CD4-positive, alpha-beta T cell treated with Interleukin-10 for 1 hour (primary cell): ENCODE data around the gene TTC22.

Experiments
- DNase-seq: peaks from one replicate; pipeline ENCODE4 v3.0.0-alpha.2; 2020

TTC22 gene

DNA sequence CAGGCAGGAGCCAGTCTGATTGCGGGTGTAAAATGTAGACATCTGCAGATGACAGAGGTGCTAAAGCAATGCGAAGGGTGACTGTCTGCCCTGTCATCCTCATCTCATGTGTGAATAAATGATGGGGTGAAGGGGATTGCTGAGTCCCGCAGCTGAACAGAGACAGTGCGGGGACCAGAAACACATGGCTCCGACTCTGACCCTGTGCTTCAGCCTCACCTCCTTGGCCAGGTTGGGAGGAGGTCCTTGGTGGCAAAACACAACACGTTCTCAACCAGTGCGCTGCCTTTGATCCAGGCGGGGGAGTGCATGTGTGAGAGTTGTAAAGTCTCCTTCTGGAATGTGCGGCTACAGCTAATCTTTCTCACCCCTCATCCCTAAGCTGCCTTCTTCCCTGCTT, 32.0 kb upstream of the TTC22 start:
- DNase-seq: no peak

DNA sequence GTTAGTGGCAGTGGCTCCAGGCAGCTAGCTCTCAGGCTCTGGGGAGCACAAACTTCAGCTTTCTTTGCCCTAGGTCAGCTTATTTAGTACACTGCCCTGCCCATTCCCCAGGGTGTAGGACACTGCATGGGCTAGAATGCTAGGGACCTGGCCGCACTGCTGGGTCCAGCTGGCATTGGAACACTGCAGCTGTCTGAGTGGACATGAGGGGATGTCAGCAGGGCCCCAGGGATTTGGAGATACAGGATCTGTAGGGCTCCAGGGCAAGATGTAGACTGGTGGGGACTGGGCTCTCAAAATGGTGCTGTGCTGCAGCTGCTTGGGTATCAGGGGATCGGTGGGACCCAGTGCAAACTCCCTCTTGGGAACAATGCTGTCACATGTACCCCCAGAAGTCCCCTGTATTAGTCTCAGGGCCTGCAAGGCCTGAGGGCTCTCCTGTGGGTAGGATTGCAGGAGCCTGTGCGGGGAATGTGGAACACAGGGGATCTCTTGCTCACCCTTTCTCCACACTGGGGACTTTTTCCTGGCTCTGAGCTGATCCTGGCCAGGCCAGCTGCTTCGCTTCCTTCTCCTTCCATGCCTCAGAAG, 25.2 kb upstream of the TTC22 start:
- no peak for DNase-seq

DNA sequence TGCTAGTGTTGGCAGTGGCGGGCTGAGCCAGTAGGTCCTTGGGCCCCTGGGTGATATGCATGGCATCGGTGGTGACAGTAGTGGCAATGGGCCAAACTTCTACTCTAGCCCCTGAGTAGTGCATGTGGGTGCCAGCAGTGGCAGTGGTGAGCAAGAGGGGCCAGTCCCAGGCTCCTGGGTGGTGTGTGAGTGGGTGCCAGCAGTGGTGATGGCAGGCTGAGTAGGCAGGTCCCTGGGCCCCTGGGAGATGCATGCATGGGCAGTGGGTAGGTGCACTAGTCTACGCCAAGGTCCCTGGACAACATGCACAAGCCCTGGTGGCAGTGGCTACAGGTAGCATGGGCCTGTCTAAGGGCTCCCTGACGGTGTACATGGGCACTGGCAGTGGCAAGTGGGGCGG, 24.6 kb upstream of the TTC22 start:
- no peak for DNase-seq

DNA sequence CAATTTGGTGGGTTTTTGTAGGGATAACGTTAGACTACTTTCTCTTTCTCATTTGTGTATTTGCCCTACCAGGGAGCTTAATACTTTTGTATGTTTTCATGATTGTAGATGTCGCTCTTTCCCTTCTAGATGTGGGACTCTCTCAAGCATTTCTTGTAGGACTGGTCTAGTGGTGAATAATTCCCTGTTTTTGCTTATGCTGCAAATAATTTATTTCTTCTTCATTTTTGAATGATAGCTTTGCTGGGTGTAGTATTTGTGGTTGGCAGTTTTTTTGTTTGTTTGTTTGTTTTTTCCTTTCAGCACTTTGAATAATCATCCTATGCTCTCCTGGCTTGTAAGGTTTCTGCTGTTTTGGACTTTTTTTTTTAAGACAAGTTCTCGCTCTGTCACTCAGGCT, 22.5 kb upstream of the TTC22 start:
- DNase-seq: no peak

DNA sequence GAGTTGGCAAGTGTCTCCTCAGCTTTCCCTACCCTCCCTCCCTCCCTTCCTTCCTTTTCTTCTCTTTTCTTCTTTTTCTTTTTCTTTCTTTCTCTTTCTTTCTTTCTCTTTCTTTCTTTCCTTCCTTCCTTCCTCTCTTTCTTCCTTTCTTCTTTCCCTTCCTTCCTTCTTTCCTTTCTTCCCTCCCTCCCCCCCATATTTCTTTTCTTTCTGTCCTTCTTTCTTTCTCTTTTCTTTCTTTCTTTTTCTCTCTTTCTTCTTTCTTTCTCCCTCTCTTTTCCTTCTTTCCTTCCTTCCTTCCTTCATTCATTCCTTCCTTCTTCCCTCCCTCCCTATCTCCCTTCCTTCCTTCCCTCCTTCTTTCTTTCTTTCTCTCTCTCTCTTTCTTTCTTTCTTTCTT, 18.6 kb upstream of the TTC22 start:
- no peak for DNase-seq

DNA sequence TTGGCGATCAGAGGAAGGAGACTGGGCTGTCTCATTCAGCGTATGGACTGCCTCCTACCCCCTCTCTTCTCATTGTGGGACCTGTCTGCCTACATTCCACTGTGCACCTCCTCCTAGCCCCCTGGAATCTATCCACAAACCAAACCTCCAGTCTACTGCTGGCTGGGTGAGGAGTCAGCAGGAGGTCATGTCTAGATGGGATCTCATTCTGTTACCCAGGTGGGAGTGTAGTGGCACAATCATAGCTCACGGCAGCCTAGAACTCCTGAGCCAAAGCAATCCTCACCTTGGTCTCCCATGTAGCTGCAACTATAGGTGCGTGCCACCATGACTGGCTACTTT, 18.0 kb upstream of the TTC22 start:
- DNase-seq: no peak

DNA sequence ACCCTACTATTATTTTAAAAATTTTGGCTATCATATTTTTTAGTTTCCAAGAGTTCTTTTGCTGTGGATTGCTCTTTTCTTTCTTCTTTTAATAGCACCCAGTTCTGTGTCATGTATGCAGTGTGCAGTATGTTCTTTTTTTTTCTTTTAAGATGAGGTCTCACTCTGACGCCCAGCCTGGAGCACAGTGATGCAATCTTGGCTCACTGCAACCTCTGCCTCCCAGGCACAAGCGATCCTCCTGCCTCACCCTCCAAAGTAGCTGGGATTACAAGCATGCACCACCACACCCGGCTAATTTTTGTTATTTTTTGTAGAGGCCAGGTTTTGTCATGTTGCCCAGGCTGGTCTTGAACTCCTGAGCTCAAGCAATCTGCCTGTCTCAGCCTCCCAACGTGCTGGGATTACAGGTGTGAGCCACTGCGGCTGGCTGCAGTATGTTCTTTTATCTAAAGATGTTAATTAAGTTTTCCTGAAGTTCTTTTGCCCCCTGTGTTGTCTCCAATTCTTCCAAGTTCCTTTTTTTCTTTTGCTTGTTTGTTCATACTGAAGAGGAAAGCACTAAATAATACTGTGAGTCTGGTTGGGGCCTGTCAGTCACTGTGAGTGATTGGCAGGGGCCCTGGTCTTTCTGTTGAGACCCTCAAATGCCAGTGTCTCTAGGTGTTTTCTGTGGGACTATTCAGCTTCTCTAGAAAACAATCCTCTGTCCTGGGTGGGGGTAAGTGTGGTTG, 17.5 kb upstream of the TTC22 start:
- no peak for DNase-seq

DNA sequence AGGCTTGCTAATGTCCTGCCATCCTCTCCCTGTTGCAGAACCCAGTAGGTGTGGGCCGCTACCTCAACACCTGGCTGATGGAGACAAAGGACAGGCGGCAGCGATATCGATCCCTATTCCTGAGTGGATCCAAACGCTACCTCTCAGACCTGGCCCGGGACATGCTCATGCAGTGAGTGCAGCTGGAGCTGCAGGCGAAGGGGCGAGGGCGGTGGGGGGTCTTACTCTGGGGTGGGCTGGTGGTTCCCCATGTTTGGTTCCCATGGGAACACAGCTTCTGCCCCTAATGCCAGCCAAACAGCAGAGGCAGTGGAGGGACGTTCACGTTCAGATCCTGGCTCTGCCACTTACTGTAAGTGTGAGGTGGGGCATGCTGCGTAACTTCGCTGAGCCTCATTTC, 15.8 kb upstream of the TTC22 start:
- no peak for DNase-seq

DNA sequence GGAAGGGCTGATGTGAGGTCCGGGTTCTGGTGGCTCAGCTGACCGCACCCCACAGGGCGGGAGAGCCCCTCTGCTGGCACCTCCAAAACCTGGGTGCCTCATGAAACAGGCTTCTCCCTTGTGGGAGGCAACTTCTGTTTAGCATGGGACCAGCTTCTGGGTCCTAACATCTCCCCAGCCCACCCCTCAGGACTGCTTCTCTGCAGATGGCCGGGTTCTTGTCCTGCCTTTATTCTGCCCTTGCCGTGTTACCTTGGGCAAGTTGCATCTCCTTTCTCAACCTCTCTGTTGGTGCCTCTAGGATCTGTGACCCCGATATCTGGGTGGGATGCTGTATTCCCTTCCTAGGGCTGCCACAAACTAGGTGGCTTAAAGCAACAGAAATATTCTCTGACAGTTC, 15.0 kb upstream of the TTC22 start:
- DNase-seq: no peak

DNA sequence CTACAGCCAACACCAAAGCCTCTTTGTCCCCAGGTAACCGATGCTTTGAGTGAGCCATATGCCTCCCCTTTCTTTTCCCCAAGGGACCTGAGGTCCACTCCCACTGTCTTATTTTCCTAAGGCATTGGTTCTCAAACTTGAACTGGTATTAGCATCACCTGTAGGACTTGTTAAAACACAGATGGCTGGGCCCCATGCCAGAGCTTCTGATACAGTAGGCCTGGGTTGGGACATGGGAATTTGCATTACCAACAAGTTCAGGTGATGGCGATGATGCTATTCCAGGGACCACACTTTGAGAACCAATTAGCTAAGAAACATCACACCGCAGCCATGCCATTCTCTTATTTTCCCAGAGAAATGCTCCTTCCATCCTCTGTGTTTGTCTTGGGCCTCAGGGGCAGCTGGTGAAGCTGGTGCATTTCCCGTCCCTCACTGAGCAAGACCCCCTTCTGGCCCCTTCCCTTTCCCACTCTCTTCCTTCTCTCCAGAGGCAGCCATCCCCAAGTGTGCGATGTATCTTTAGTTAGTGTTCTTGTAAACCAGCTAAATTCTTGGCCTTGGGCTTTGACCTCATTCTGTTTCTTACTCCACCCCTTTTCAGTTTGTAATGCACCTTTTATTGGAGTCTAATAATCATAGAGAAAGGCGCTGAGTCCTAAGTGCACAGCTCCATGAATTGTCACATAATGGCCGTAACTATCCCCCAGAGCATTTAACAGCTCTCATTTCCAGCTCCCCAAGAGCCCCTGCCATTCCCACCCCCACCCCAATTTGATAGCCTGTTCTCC, 14.2 kb upstream of the TTC22 start:
- DNase-seq: no peak

DNA sequence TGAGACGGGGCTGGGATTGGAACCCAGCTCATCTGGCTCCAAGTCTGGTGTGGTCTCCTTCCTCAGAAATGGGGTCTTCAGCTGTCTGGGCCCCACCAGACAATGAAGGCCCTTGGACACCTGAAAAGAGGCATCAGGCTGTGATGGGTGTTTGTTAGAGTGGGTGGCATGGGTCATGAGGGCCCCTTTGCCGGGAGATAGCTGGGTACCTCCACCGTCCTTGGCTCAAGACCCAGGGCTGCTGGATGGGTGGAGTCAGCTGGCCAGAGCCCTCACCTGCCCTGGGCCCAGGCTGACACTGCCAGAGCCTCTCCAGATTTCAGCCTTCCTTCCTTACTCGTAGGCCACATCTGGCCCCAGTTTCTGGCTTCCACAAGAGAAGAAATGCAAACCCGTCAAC, 13.4 kb upstream of the TTC22 start:
- no peak for DNase-seq

DNA sequence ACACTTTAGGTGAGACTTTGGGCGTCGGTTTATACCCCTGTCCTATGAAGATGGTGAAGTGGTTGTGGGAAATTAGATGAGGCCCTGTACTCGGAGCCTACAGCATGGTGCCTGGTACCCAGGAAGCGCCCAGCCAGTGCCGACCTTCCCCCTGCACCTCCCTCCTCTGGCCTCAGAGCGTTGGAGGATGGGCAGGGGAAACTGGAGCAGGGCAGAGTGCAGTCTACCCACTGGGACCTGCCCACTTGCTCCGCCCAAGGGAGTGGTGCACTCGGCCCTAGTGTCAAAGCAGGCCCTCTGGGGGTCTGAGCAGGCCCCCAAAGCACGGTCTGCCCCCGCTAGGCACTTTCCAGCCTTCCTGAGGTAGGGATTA, 13.0 kb upstream of the TTC22 start:
- DNase-seq: no peak

DNA sequence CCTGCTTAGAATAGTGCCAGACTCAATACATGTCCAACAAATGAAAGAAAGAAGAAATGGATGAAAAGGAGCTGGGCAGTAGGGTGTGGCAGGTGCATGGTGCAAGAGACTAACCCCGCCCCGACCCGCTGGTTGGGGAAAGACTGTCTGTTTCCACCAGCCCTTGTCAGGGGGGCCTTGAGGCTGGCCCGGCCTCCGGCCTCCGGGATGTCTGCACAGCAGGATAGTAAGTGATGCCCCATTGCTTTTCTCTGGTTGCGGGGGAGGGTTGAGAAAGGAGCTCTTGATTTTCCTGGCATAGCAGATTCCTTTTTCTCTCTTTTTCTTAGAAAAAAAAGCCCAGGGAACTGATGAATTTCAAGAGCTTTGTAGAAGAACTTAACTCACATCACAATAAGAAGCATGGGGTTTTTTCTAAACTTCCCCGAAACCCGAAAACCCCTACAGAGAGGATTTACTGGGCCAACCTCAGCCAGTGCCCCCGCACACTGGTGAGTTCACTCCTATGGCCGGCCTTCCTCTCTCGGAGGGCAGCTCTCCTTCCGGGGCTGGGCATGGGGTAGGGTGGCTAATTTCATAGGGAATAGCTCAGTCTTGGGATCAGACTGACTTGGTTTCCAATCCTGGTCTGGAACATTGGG, 12.5 kb upstream of the TTC22 start:
- DNase-seq: no peak

DNA sequence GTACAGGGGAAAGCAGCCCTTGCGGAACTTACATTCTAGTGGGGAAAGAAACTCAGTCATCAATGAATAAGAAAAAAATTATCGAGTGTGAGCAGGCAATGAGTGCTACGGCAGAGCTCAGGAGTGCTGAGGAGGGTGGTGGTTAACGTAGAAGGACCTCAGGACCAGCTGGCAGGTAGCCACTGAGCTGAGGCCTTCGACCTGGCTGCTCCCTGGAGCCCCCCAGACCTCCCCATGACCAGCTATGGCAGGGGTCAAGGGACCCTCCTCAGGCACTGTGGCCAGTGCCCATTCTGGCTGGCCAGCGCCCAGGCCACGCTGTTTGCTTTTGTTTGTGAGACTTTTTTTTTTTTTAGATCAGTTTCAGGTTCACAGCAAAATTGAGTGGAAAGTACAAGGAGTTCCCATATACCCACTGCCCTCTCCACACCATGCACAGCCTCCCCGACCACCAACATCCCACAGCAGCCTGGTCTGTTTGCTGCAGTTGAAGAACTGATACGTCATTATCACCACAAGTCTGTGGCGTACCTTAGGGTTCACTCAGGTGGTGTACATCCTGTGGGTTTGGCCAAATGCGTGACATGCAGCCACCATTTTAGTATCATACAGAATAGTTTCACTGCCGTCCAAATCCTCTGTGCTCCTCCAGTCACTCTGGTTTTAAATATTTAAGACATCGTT, 11.8 kb upstream of the TTC22 start:
- no peak for DNase-seq

DNA sequence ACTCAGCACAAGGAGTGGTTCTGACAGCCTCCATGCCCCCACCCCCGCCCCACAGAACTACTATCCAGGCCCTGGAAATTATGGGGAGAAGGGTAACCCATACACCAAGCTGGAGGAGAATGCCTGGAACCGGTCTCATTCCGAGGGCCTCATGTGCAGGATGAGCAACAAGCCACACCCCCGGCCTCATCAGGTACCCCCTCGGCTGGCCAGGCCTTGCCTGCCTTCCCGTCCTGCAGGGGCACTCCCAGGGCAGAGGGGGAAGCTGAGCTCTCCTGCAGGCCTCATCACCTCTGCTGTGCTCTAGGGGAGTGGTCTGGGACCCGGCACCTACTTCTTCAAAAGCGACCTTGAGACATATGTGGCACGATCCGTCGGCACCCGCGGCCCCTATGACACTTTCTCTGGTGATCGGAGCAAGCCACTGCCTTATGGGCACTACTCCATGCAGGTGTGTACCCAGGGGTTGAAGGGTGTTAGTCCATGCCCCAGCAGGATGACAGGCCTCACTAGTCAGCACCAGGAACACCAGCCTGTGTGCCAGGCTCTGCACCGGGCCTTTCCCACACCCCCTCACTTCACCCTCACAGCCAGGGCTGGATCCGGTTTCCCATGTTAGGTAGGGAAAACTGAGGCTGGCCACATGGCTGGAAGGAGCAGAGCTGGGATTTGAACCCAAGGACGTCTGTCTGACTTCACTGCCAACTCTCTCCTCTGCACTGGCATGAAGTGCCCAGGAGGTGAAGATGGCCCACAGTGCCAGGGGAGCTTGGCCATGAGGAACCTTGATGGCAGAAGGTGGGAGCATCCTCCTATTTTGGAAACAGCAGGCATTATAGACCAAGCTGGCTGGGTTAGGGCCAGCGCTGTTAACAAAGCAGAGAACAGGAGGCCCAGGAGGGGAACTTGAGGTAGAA, 10.9 kb upstream of the TTC22 start:
- no peak for DNase-seq

DNA sequence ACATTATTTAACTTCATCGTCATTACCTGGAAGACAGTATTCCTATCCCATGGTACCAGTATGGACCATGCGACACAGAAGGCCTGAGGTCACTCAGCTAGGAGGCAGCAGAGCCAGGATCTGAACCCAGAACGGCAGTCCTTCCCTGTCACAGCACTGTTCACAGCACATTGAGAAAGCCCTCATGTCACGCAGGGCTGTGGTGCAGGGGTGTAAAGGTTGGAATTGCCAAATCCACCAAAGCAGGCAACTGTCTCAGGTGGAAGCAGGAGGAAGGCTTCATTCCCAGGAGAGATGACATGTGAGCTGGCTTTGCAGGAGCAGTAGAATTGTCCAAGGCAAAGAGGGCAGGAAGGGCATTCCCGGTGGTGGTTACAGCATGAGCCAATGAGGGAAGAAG, 9.9 kb upstream of the TTC22 start:
- DNase-seq: no peak

DNA sequence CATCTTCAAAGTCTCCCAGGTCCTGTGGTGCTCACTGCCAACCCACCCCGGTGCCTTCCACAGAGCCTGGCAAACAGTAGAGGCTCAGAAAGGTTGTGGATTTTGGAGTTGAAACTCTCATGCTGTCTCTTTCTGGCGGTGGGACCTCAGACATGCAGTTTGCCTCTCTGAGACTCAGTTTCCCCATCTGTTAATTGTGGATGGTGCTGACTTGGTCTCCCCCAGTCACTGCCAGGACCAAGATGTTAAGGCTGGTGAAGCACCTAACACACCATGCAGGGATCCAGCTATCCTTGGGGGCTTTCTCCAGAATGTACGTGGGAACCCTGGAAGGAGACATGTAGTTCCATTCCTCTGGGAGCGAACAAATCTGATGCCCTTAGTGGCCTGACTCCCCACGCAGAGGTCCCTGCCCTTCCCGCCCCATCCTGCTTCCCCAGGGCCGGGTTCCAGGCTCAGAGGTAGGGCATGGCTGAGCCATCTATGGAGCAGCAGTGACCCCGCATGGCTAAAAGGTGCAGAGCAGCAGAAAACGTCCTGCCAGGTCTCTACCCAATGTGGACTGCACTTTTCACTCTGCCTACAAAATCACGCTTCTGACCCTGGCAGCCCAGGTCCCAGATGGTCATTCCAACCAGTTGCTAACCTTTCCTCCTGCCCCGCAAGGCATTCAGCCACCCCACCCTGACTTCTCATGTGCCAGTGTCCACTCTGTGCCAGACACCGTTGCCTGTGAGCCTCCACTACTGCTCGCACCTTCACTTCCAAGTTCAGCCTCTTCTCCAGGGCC, 9.2 kb upstream of the TTC22 start:
- DNase-seq: peak; percentile 71

DNA sequence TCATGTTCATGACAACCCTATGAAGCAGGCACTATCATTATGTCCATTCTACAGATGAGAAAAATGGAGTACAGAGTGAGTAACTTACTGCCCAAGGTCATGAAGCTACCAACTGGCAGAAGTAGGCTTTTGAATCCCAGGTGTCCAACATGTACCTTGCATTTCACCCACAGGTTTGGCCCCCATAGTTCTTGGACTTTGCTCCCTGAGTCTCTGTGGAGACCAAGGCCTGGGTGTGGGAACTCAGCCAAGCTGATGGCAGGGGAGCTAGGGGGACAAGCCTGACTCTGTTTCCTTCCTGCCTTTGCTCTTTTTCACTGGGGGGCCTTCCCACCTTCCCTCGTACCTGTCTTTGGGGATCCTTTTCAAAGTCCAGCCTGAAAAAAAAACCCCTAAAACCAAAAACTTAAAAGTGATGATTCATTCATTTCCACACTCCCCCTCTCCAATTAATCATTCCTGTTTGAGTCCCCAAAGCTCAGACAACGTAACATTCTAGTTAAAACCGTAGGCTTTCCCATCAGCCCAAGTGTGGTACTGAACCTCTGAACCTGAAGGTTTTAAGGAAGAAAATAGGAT, 8.5 kb upstream of the TTC22 start:
- DNase-seq: no peak

DNA sequence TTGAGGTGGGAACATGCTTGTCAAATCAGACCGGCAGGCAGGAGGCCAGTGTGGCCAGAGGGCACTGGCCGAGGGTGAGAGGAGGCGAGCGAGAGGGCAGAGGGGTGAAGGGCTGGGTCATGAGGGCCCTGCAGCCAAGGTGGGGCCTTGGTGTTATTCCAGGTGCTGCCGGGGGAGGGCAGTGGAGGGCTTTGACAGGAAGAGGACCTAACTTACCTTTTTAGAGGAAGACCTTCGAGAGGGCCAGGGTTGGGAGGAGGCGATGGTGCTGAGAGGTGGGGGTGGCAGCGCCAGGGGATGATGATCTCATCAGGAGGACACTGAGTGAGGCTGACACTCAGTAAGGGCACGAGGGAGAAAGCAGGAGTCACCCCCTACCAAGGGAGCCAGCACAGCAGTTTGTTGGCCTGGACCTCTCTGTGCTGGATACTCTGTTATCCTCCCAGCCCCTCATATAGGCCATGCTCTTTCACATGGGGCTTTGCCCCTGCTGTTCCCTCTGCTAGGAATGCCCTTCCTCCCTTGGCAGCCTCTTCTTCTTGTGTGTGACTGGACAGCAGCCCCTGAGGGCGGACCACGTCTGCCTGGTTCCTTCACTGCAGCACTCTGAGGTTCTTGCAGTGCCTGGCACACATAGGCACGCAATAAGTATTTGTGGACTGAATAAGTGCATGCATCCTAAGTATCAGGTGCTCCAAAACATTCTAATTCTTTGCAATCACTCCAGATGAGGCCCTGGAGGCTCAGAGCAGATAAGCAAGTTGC, 7.5 kb upstream of the TTC22 start:
- DNase-seq: no peak

DNA sequence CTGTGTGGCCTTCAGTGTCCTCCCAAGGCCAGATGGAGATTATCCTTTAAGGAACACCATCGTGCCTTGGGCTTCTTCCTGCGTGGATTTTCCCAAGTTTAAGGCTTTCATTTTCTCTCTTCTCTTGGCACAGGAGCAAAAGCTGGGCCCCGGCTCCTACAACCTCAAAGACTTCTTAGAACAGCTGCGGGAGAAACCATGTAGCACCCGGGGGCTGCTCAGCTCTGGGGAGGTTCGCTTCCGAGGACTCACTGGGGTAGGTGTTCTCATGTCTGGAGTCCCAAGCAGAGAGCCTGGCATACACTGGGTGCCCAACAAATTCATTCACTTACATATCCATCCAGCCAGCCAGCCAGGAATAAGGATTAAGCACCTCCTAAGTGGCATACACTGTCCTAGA, 6.6 kb upstream of the TTC22 start:
- no peak for DNase-seq
